Panc1 (cell line): ENCODE data around the gene SCN3B. TPM values are rescaled to one million over a fixed set of nuclear protein-coding genes. Genes with fewer than 3 reads are reported as not detected.

Experiments
- ATAC-seq: fragments of 200-7000 bp; cut with Tn5 transposase; 2 replicates; pipeline ENCODE4 v1.9.1; 2020; ENCODE audit warnings: mild to moderate bottlenecking, moderate library complexity
- BruUV-seq: library from RNA; stranded (reverse); fragments of 400-500 nt; replicated peaks from 2 replicates; lab custom pipeline; 2021; lab: Mats Ljungman, UMichigan
- CTCF ChIA-PET: fragments of 300-600 bp; sonication (Branson Sonifier 250); formaldehyde crosslinking; loops from one replicate; lab custom pipeline; 2022; ENCODE audit warnings: antibody characterized with exemption; lab: Charles Lee
- POLR2A ChIA-PET: fragments of 300-600 bp; sonication (Branson Sonifier 250); formaldehyde crosslinking; loops from one replicate; lab custom pipeline; 2022; ENCODE audit warnings: antibody characterized with exemption; lab: Charles Lee
- DNase-seq: peaks from one replicate; pipeline ENCODE4 v3.0.0-alpha.2; 2010; ENCODE audit warnings: low read depth, low spot score
- H3K27ac ChIP-seq: 2 replicates; pipeline ENCODE4 v1.5.1; 2011; ENCODE audit warnings: mild to moderate bottlenecking, low read length, inconsistent platforms
- H3K27me3 ChIP-seq: fragments of 200-500 bp; sonication (Bioruptor generic); 2 replicates; pipeline ENCODE4 v1.6.0; 2014; ENCODE audit warnings: low read length, inconsistent platforms; ENCODE audit not compliant: control insufficient read depth, insufficient read depth
- H3K36me3 ChIP-seq: fragments of 200-500 bp; sonication (Bioruptor generic); 2 replicates; pipeline ENCODE4 v1.5.1; 2014; ENCODE audit warnings: inconsistent platforms, mild to moderate bottlenecking, low read length, moderate library complexity; ENCODE audit not compliant: control insufficient read depth, insufficient read depth
- H3K4me1 ChIP-seq: 2 replicates; pipeline ENCODE4 v1.5.1; 2011; ENCODE audit warnings: inconsistent platforms, mild to moderate bottlenecking, low read length, moderate library complexity; ENCODE audit not compliant: control insufficient read depth, insufficient read depth
- H3K4me3 ChIP-seq, 2 experiments: 2 replicates each; pipeline ENCODE4 v1.5.1; 2011 to 2012; ENCODE audit warnings: low read depth in 2 of 2, low read length in 2 of 2, mild to moderate bottlenecking in 2 of 2, inconsistent platforms in 1 of 2, moderate library complexity in 1 of 2
- H3K9me3 ChIP-seq: fragments of 200-500 bp; sonication (Bioruptor generic); 2 replicates; pipeline ENCODE4 v1.5.1; 2014; ENCODE audit warnings: low read depth, mild to moderate bottlenecking, inconsistent platforms, low read length, moderate library complexity; ENCODE audit not compliant: control insufficient read depth, insufficient read depth
- CTCF ChIP-seq: fragments of 450-650 bp; IDR thresholded peaks from 2 replicates; pipeline ENCODE4 v1.5.1; 2017; ENCODE audit warnings: mild to moderate bottlenecking
- POLR2AphosphoS5 ChIP-seq: IDR thresholded peaks from 2 replicates; pipeline ENCODE4 v1.6.1; 2012; ENCODE audit warnings: mild to moderate bottlenecking, low read depth, low read length, moderate library complexity
- REST ChIP-seq, 2 experiments: IDR thresholded peaks; 2 replicates each; pipeline ENCODE4 v1.6.1; 2011 to 2012; ENCODE audit warnings: low read depth in 2 of 2, control low read depth in 1 of 2, low read length in 1 of 2, mild to moderate bottlenecking in 1 of 2, moderate library complexity in 1 of 2; ENCODE audit not compliant: insufficient read depth in 1 of 2
- SIN3A ChIP-seq: IDR thresholded peaks from 2 replicates; pipeline ENCODE4 v1.6.1; 2012; ENCODE audit warnings: low read depth, mild to moderate bottlenecking, low read length, moderate library complexity, borderline replicate concordance; ENCODE audit not compliant: insufficient read depth
- TCF7L2 ChIP-seq: IDR thresholded peaks from 2 replicates; pipeline ENCODE4 v1.6.1; 2011; ENCODE audit warnings: mild to moderate bottlenecking, low read depth, low read length, inconsistent platforms
- in situ Hi-C: cut with HindIII; loops from 2 replicates; pipeline ENCODE4 v1.10.0; 2016; ENCODE audit warnings: low sequenced_read_pairs, low pct_unique_long_range_greater_than_20kb
- intact Hi-C: fragments of 100-400 bp; cut with micrococcal nuclease; formaldehyde crosslinking; loops from one replicate; pipeline ENCODE4 v1.10.0; 2022; ENCODE audit not compliant: unreplicated experiment
- total RNA-seq: library from RNA; stranded (reverse); gene quantifications from one replicate; pipeline ENCODE4 v1.2.1, GENCODE V29; 2021; ENCODE audit not compliant: unreplicated experiment

Gene SCN3B
- total RNA-seq, 1 experiment from 2014 or later, result 0.10 TPM

- ChIA-PET CTCF (no interaction called here), POLR2A (no interaction called here)
- in situ Hi-C loops (no loop called here), intact Hi-C loops (no loop called here)
- Histone ChIP-seq H3K4me1 (no peaks in the 10 kb centered on the region; the same call in 1 of the 2 replicates), H3K27me3 (peaks cover 9% of the 10 kb centered on the region), H3K27ac (no peak overlapping the region), H3K4me3 (no peak overlapping the region), H3K36me3 (no peaks in the 10 kb centered on the region), H3K9me3 (no peaks in the 10 kb centered on the region)
- ATAC-seq, result no peak
- no TSS peak for BruUV-seq
- DNase-seq, result no peak
- TF ChIP-seq TCF7L2 (no peak), CTCF (no peak), SIN3A (no peak), POLR2AphosphoS5 (no peak), REST (IDR thresholded peaks at IDR 0.05; ENCODE audit: insufficient read depth in 1 of 2, low read depth in 2 of 2, low read length in 1 of 2) (no peak)
Observed at GRCh38 chr11:123659311-123659710, 4.9 kb upstream of the SCN3B start.

GRCh38 chr11:123653827-123654565, 428 bp downstream of the SCN3B start:
- in situ Hi-C loops, result no loop called here
- intact Hi-C loops, result no loop called here
- DNase-seq, result no peak

More at GRCh38 chr11:123653827-123654565, 428 bp downstream of the SCN3B start:
- no peak for TF ChIP-seq TCF7L2
- TF ChIP-seq POLR2AphosphoS5, result no peak
- peak; percentile 39 for TF ChIP-seq CTCF
- TF ChIP-seq SIN3A, result peak; percentile 93; the same call in 1 of the 2 replicates
- TF ChIP-seq REST (IDR thresholded peaks at IDR 0.05; ENCODE audit: insufficient read depth in 1 of 2, low read depth in 2 of 2, low read length in 1 of 2), result peak; percentile 98
- ATAC-seq, result peak; percentile 76
- H3K27ac ChIP-seq, result no peak overlapping the region
- no peaks in the 10 kb centered on the region for H3K9me3 ChIP-seq
- peaks cover 32% of the 10 kb centered on the region for H3K27me3 ChIP-seq
- peak overlapping the region; percentile 55 to 69 for H3K4me3 ChIP-seq
- H3K36me3 ChIP-seq, result no peaks in the 10 kb centered on the region
- CTCF ChIA-PET, result no interaction called here
- POLR2A ChIA-PET, result no interaction called here
- no TSS peak for BruUV-seq
- no peaks in the 10 kb centered on the region; the same call in 1 of the 2 replicates for H3K4me1 ChIP-seq
